ENCODE data around the gene ZNF860.

ZNF860 gene

DNA sequence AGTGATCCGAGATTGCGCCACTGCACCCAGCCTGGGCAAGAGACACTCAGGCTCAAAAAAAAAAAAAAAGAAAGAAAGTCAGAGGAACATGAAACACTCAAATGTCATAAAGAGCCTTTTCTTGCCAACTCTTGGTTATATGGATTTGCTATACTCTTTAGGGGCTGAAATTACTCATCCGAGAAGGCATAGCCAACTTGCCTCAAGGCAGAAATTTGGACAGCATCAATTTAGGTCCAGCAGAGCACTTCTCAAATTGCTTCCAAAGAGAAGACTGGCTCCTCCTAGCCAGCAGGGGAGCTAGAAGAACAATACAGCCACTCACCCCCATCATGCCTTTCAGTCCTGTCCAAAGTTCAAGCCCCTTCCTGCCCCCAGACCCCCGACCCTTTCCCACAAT, 44.3 kb upstream of the ZNF860 start:
- Histone ChIP-seq H3K9me3 (no peaks in the 10 kb centered on the region), H3K27me3 (no peaks in the 10 kb centered on the region), H3K27ac (no peak overlapping the region), H3K4me3 (no peak overlapping the region), H3K4me1 (peaks cover 0 to 28% (median 11%) of the 10 kb centered on the region in 4 donors), H3K36me3 (no peaks in the 10 kb centered on the region)
- DNase-seq = no peak
- no peak for TF ChIP-seq CTCF (IDR thresholded peaks at IDR 0.05)
- intact Hi-C loops (cut with DNase I; ENCODE audit: low total_unique reads) = no loop called here

GRCh38 chr3:31942446-31942845, 39.1 kb upstream of the ZNF860 start:
- TF ChIP-seq CTCF (IDR thresholded peaks at IDR 0.05) = no peak
- H3K27me3 ChIP-seq = no peaks in the 10 kb centered on the region
- no peaks in the 10 kb centered on the region for H3K9me3 ChIP-seq
- H3K36me3 ChIP-seq = no peaks in the 10 kb centered on the region
- no peak overlapping the region for H3K4me3 ChIP-seq
- H3K27ac ChIP-seq = no peak overlapping the region
- DNase-seq = no peak
- peaks cover 0 to 13% (median 3%) of the 10 kb centered on the region in 4 donors for H3K4me1 ChIP-seq
- intact Hi-C loops (cut with DNase I; ENCODE audit: low total_unique reads) = no loop called here

- Histone ChIP-seq H3K27ac (no peak overlapping the region), H3K4me3 (no peak overlapping the region), H3K9me3 (no peaks in the 10 kb centered on the region), H3K27me3 (no peaks in the 10 kb centered on the region), H3K36me3 (no peaks in the 10 kb centered on the region), H3K4me1 (peaks cover 0 to 13% (median 4%) of the 10 kb centered on the region in 4 donors)
- no peak for TF ChIP-seq CTCF (IDR thresholded peaks at IDR 0.05)
- DNase-seq = no peak
- intact Hi-C loops (cut with DNase I; ENCODE audit: low total_unique reads) = no loop called here
These were observed 38.5 kb upstream of the ZNF860 start for GRCh38 chr3:31943041-31943440.

DNA sequence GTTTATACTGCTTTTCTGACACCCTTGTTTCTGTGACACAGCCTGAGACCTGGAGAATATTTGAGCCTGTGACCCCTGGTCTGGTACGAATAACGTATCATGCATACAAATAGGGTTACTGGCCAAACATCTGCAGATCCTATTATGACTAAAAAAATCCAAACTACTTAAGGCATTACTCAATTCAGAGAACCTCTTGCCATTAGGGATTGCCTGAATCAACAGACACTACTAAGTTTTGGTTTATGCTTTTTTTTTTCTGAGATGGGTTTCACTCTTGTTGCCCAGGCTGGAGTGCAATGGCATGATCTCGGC, 35.9 kb upstream of the ZNF860 start:
- Histone ChIP-seq H3K4me1 (peaks cover 0 to 15% (median 6%) of the 10 kb centered on the region in 4 donors), H3K27me3 (no peaks in the 10 kb centered on the region), H3K27ac (peak overlapping the region in 1 of 2 donors; percentile 5), H3K36me3 (no peaks in the 10 kb centered on the region), H3K4me3 (no peak overlapping the region), H3K9me3 (no peaks in the 10 kb centered on the region)
- TF ChIP-seq CTCF (IDR thresholded peaks at IDR 0.05) = no peak
- intact Hi-C loops (cut with DNase I; ENCODE audit: low total_unique reads) = no loop called here
- DNase-seq = no peak

DNA sequence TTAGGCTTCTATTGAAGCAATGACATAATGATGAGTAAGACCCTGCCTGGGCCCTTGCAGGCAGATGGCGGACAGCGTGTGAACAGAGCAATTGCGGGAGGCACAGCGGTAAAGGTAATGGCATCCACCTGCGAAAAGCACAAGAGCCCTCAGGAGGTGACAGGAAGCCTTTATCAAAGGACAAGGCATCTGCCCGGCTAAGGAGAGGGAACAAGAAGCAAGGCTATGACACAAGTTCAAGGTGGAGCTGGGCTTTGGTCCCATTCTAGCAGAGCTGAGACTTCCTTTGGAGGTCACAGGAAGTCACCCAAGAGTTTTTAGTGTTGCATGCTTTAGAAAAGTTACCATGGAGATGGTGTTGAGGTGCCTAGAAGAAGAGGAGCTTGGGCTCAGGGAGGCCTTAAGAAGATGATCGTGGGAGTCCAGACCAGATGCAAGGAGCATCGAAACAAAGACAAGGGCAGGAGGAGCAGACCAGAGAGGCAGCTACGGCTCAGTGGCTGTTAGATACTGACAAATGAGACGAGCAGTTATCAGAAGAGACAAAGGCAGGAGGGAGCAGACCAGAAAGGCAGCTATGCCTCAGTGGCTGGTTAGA, 35.0 kb upstream of the ZNF860 start:
- DNase-seq = no peak
- Histone ChIP-seq H3K36me3 (no peaks in the 10 kb centered on the region), H3K27me3 (no peaks in the 10 kb centered on the region), H3K4me3 (no peak overlapping the region), H3K4me1 (peaks cover 0 to 10% (median 4%) of the 10 kb centered on the region in 4 donors), H3K9me3 (no peaks in the 10 kb centered on the region), H3K27ac (no peak overlapping the region)
- intact Hi-C loops (cut with DNase I; ENCODE audit: low total_unique reads) = no loop called here
- no peak for TF ChIP-seq CTCF (IDR thresholded peaks at IDR 0.05)

DNA sequence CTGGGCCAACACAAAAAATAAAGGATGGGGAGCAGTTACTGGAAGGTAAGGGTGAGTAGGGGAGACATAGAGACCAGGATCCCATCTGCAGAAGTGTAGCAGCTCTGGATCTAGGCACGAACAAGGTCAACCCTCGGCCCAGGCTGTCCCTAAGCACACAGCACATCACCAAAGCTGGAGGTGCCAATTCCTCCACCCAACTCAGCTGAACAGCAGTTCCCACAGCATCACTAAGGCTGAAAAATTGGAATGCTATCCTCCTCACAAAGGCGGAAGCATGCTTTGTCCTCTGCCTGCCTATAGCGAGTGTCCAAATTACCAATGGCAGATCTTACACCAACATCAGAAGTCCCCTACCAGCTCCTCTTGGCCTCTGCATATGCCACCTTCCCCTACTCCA, 34.4 kb upstream of the ZNF860 start:
- no peak for DNase-seq
- no peaks in the 10 kb centered on the region for H3K9me3 ChIP-seq
- H3K27ac ChIP-seq = no peak overlapping the region
- no peaks in the 10 kb centered on the region for H3K27me3 ChIP-seq
- no peaks in the 10 kb centered on the region for H3K36me3 ChIP-seq
- intact Hi-C loops (cut with DNase I; ENCODE audit: low total_unique reads) = no loop called here
- H3K4me1 ChIP-seq = peaks cover 0 to 9% (median 3%) of the 10 kb centered on the region in 4 donors
- no peak for TF ChIP-seq CTCF (IDR thresholded peaks at IDR 0.05)
- H3K4me3 ChIP-seq = no peak overlapping the region
